SK-N-SH treated with all-trans-retinoic acid at 6 μM for 48 hours (cell line): Measurements from ENCODE around the gene SEMA5A.

ENCODE experiments used
- BACH2 ChIP-seq: fragments of 250-450 bp; sonication (Bioruptor Pico); IDR thresholded peaks from 2 replicates; pipeline ENCODE4 v1.9.0; 2021; ENCODE audit warnings: mild to moderate bottlenecking, borderline replicate concordance
- CSDC2 ChIP-seq: fragments of 250-450 bp; sonication (Bioruptor Pico); IDR thresholded peaks from 2 replicates; pipeline ENCODE4 v1.5.0; 2020; ENCODE audit warnings: mild to moderate bottlenecking, moderate library complexity
- ESRRG ChIP-seq: fragments of 250-450 bp; sonication (Bioruptor Pico); IDR thresholded peaks from 2 replicates; pipeline ENCODE4 v1.6.1; 2021; ENCODE audit warnings: mild to moderate bottlenecking
- ISL1 ChIP-seq: fragments of 250-450 bp; sonication (Bioruptor Pico); IDR thresholded peaks from 2 replicates; pipeline ENCODE4 v2.1.2; 2022; ENCODE audit warnings: mild to moderate bottlenecking, moderate library complexity
- PPARA ChIP-seq: fragments of 250-450 bp; sonication (Bioruptor Pico); IDR thresholded peaks from 2 replicates; pipeline ENCODE4 v1.5.0; 2020; ENCODE audit warnings: mild to moderate bottlenecking, borderline replicate concordance
- ZFP3 ChIP-seq: fragments of 250-450 bp; sonication (Bioruptor Pico); IDR thresholded peaks from 2 replicates; pipeline ENCODE4 v1.5.0; 2020; ENCODE audit warnings: mild to moderate bottlenecking, moderate library complexity
- ZFP30 ChIP-seq: fragments of 450-650 bp; formaldehyde crosslinking; IDR thresholded peaks from 2 replicates; pipeline ENCODE4 v1.5.0; 2022; ENCODE audit warnings: mild to moderate bottlenecking, moderate library complexity
- ZNF565 ChIP-seq: fragments of 450-650 bp; formaldehyde crosslinking; conservative IDR thresholded peaks from 2 replicates; pipeline ENCODE4 v1.5.0; 2020; ENCODE audit warnings: low read depth, mild to moderate bottlenecking, moderate library complexity
- ZNF8 ChIP-seq: fragments of 450-650 bp; formaldehyde crosslinking; IDR thresholded peaks from 2 replicates; pipeline ENCODE4 v1.5.0; 2020; ENCODE audit warnings: mild to moderate bottlenecking, moderate library complexity
- TF ChIP-seq, protein P1 (sequence below): fragments of 250-450 bp; sonication (Bioruptor Pico); IDR thresholded peaks from 2 replicates; pipeline ENCODE4 v1.8.0; 2020; ENCODE audit warnings: mild to moderate bottlenecking, moderate library complexity, borderline replicate concordance
- TF ChIP-seq, protein P2 (sequence below): fragments of 250-450 bp; sonication (Bioruptor Pico); IDR thresholded peaks from 2 replicates; pipeline ENCODE4 v1.8.0; 2021; ENCODE audit warnings: low read depth, mild to moderate bottlenecking, moderate library complexity, borderline replicate concordance
- TF ChIP-seq, protein P3 (sequence below): fragments of 250-450 bp; sonication (Bioruptor Pico); IDR thresholded peaks from 2 replicates; pipeline ENCODE4 v1.5.1; 2020; ENCODE audit warnings: low read depth, mild to moderate bottlenecking, moderate library complexity

DNA sequence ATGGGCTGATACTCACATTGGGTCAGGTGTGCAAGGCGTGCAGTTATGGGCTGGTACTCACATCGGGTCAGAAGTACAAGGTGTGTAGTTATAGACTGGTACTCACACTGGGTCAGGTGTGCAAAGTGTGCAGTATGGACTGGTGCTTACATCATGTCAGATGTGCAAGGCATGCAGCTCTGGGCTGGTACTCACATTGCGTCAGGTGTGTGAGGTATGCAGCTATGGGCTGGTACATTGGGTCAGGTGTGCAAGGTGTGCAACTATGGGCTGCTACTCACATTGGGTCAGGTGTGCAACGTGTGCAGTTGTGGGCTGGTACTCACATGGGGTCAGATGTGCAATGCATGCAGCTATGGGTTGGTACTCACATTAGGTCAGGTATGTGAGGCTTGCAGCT lies 213.8 kb downstream of the SEMA5A start:
- TF ChIP-seq ZFP30 (CRISPR knock-in tag) (no peak), PPARA (no peak), ESRRG (CRISPR knock-in tag) (no peak), ZNF8 (CRISPR knock-in tag) (no peak), BACH2 (CRISPR knock-in tag) (no peak), ZFP3 (CRISPR knock-in tag) (no peak), CSDC2 (no peak), ZNF565 (CRISPR knock-in tag) (no peak), ISL1 (CRISPR knock-in tag) (no peak)
- TF ChIP-seq, protein P1, sequence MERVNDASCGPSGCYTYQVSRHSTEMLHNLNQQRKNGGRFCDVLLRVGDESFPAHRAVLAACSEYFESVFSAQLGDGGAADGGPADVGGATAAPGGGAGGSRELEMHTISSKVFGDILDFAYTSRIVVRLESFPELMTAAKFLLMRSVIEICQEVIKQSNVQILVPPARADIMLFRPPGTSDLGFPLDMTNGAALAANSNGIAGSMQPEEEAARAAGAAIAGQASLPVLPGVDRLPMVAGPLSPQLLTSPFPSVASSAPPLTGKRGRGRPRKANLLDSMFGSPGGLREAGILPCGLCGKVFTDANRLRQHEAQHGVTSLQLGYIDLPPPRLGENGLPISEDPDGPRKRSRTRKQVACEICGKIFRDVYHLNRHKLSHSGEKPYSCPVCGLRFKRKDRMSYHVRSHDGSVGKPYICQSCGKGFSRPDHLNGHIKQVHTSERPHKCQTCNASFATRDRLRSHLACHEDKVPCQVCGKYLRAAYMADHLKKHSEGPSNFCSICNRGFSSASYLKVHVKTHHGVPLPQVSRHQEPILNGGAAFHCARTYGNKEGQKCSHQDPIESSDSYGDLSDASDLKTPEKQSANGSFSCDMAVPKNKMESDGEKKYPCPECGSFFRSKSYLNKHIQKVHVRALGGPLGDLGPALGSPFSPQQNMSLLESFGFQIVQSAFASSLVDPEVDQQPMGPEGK = no peak
- TF ChIP-seq, protein P2, sequence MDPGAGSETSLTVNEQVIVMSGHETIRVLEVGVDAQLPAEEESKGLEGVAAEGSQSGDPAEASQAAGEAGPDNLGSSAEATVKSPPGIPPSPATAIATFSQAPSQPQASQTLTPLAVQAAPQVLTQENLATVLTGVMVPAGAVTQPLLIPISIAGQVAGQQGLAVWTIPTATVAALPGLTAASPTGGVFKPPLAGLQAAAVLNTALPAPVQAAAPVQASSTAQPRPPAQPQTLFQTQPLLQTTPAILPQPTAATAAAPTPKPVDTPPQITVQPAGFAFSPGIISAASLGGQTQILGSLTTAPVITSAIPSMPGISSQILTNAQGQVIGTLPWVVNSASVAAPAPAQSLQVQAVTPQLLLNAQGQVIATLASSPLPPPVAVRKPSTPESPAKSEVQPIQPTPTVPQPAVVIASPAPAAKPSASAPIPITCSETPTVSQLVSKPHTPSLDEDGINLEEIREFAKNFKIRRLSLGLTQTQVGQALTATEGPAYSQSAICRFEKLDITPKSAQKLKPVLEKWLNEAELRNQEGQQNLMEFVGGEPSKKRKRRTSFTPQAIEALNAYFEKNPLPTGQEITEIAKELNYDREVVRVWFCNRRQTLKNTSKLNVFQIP (CRISPR knock-in tag) = no peak
- TF ChIP-seq, protein P3, sequence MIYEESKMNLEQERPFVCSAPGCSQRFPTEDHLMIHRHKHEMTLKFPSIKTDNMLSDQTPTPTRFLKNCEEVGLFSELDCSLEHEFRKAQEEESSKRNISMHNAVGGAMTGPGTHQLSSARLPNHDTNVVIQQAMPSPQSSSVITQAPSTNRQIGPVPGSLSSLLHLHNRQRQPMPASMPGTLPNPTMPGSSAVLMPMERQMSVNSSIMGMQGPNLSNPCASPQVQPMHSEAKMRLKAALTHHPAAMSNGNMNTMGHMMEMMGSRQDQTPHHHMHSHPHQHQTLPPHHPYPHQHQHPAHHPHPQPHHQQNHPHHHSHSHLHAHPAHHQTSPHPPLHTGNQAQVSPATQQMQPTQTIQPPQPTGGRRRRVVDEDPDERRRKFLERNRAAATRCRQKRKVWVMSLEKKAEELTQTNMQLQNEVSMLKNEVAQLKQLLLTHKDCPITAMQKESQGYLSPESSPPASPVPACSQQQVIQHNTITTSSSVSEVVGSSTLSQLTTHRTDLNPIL = no peak
